SK-MEL-5 (cell line): Measurements from ENCODE around the gene SCAMP2. TPM values are rescaled to one million over a fixed set of nuclear protein-coding genes. Genes with fewer than 3 reads are reported as not detected.

ENCODE experiments used
- DNase-seq: peaks from one replicate; pipeline ENCODE4 v3.0.0-alpha.2; 2016; ENCODE audit warnings: low read depth, low spot score
- in situ Hi-C: cut with HindIII; loops from 2 replicates; pipeline ENCODE4 v1.10.0; 2016; ENCODE audit warnings: low sequenced_read_pairs, high pct_unique_total_duplicates, low pct_unique_long_range_greater_than_20kb
- small RNA-seq, 2 experiments: library from RNA; depleted of rRNA; stranded (forward); fragments of <200 nt; gene quantifications; one replicate each; pipeline ENCODE3, GENCODE V24; 2014
- total RNA-seq: library from RNA; depleted of rRNA; stranded (reverse); fragments of >200 nt; shearing (Covaris generic); gene quantifications from 2 replicates; pipeline ENCODE4 v1.2.3, GENCODE V29; 2014; rRNA removed

SCAMP2 gene
- total RNA-seq, 1 experiment from 2014 or later = 14.2 TPM

DNA sequence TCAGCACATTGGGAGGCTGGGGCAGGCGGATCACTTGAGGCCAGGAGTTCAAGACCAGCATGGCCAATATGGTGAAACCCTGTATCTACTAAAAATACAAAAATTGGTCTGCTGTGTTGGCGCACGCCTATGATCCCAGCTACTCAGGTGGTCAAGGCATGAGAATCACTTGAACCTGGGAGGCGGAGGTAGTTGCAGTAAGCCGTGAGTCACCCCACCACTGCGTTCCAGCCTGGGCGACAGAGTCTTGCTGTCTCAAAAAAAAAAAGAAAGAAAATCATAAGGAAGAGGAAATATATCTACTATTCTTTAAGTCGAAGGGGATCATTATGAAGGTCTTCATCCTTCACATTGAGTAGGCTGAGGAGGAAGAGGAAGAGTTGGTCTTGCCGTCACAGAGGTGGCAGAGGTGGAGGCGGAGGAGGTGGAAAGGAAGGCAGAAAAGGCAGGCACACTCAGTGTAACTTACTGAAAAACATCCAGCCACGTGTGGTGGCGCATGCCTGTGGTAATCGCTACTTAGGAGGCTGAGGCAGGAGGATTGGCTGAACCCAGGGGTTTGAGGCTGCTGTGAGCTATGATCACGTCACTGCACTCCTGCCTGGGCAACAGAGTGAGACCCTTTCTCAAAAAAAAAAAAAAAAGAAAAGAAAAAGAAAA is 77.1 kb downstream of the SCAMP2 start:
- in situ Hi-C loops = no loop called here
- no peak for DNase-seq

DNA sequence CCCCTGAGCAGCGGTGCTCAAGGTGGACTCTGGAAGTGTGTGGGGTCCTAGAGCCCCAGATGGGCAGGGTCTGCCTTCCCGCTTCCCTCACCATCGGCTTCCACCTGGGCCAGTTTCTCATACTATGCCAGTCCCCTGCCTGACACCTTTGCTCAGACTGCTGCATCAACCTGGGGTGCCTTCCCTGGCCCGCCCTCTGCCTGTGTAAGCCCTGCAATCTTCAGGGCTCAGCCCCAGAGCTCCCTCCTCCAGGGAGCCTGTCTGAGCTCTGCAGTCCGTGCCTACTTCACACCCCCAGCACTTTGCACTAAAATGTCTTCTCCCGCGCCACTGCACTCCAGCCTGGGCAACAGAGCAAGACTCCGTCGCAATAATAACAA is 78.2 kb downstream of the SCAMP2 start:
- in situ Hi-C loops = no loop called here
- DNase-seq = no peak

- in situ Hi-C loops = no loop called here
These were observed 78.8 kb downstream of the SCAMP2 start for GRCh38 chr15:74794248-74794969.

More at GRCh38 chr15:74794248-74794969, 78.8 kb downstream of the SCAMP2 start:
- DNase-seq = no peak

Small RNA genes within 50 kb of the gene (small RNA-seq; reads per million reads assigned to genes)
- 0 reads per million in 2 experiments for gene CPLX3
- 0 to 0.19 reads per million in 2 experiments for gene MIR6882

Other genes starting within 250 kb of the SCAMP2 start
- 6.8 and 10.2 TPM in 2 replicates for gene EDC3, start 177.3 kb downstream of the SCAMP2 start, total RNA-seq
- gene CYP1A1, start 147.8 kb downstream of the SCAMP2 start, total RNA-seq = 2.7 and 5.7 TPM in 2 replicates
- not detected in 2 replicates for gene CYP1A2, start 124.5 kb downstream of the SCAMP2 start, total RNA-seq
- 20.7 and 21.5 TPM in 2 replicates for gene CSK, start 91.3 kb downstream of the SCAMP2 start, total RNA-seq
- not detected in 2 replicates for gene LMAN1L, start 60.5 kb downstream of the SCAMP2 start, total RNA-seq
- gene CPLX3, start 46.7 kb downstream of the SCAMP2 start, total RNA-seq = not detected in 2 replicates
- gene ULK3, start 30.2 kb downstream of the SCAMP2 start, total RNA-seq = 47.2 and 47.6 TPM in 2 replicates
- 70.2 and 93.5 TPM in 2 replicates for gene MPI, start 16.7 kb upstream of the SCAMP2 start, total RNA-seq
- gene FAM219B, start 33.5 kb upstream of the SCAMP2 start, total RNA-seq = 38.4 and 41.2 TPM in 2 replicates
- gene COX5A, start 64.7 kb upstream of the SCAMP2 start, total RNA-seq = 124 and 133 TPM in 2 replicates
- gene RPP25, start 83.4 kb upstream of the SCAMP2 start, total RNA-seq = 1.4 and 1.9 TPM in 2 replicates
- 3.4 and 5.4 TPM in 2 replicates for gene SCAMP5, start 122.2 kb upstream of the SCAMP2 start, total RNA-seq
- 12.0 and 12.1 TPM in 2 replicates for gene PPCDC, start 150.2 kb upstream of the SCAMP2 start, total RNA-seq